Liver (tissue), 9 donors: Measurements from ENCODE around the gene FAM78A. TPM values are rescaled to one million over a fixed set of nuclear protein-coding genes. Genes with fewer than 3 reads are reported as not detected.

Experiments used
- DNase-seq: peaks from one replicate; pipeline ENCODE4 v3.0.0-alpha.2; 2017; ENCODE audit warnings: low spot score
- H3K27ac ChIP-seq, 2 donors: one replicate each; pipeline ENCODE4 v1.7.0; 2013; ENCODE audit warnings: inconsistent platforms in 2 of 2, low read length in 2 of 2, control low read depth in 1 of 2, low read depth in 1 of 2, mild to moderate bottlenecking in 1 of 2
- H3K27me3 ChIP-seq, 4 donors: one replicate each; pipeline versions ENCODE4 v1.6.1 to v1.7.0; 2013; ENCODE audit warnings: low read length in 3 of 4, inconsistent platforms in 1 of 4, mild to moderate bottlenecking in 1 of 4, moderate library complexity in 1 of 4; ENCODE audit not compliant: control insufficient read depth in 4 of 4, insufficient read depth in 4 of 4
- H3K36me3 ChIP-seq, 4 donors: one replicate each; pipeline versions ENCODE4 v1.6.1 to v1.7.0; 2013; ENCODE audit warnings: low read length in 3 of 4, mild to moderate bottlenecking in 3 of 4, low read depth in 1 of 4, moderate library complexity in 1 of 4; ENCODE audit not compliant: control insufficient read depth in 4 of 4, insufficient read depth in 3 of 4
- H3K4me1 ChIP-seq, 4 donors: one replicate each; pipeline versions ENCODE4 v1.6.1 to v1.7.0; 2013; ENCODE audit warnings: low read length in 3 of 4, mild to moderate bottlenecking in 3 of 4, moderate library complexity in 1 of 4; ENCODE audit not compliant: control insufficient read depth in 4 of 4, insufficient read depth in 4 of 4
- H3K4me3 ChIP-seq, 3 donors: one replicate each; pipeline versions ENCODE4 v1.6.1 to v1.7.0; 2013; ENCODE audit warnings: low read length in 3 of 3, control low read depth in 1 of 3, low read depth in 1 of 3, mild to moderate bottlenecking in 1 of 3
- H3K9ac ChIP-seq, 2 donors: one replicate each; pipeline ENCODE4 v1.7.0; 2013; ENCODE audit warnings: low read length in 2 of 2, mild to moderate bottlenecking in 2 of 2, moderate library complexity in 2 of 2, control low read depth in 1 of 2, low read depth in 1 of 2
- H3K9me3 ChIP-seq, 4 donors: one replicate each; pipeline versions ENCODE4 v1.6.1 to v1.7.0; 2013; ENCODE audit warnings: low read length in 3 of 4; ENCODE audit not compliant: control insufficient read depth in 4 of 4
- EGR1 ChIP-seq, 2 donors: IDR thresholded peaks; 2 replicates each; pipeline ENCODE4 v1.6.1; 2016 to 2018; ENCODE audit warnings: antibody characterized with exemption in 2 of 2, low read depth in 2 of 2
- FOXA1 ChIP-seq: IDR thresholded peaks from 2 replicates; pipeline ENCODE4 v1.6.1; 2016; ENCODE audit warnings: antibody characterized with exemption
- FOXA2 ChIP-seq: IDR thresholded peaks from 2 replicates; pipeline ENCODE4 v1.6.1; 2016; ENCODE audit warnings: antibody characterized with exemption
- GABPA ChIP-seq, 2 donors: IDR thresholded peaks in 1 of 2; conservative IDR thresholded peaks in 1 of 2; 2 replicates each; pipeline ENCODE4 v1.6.1; 2016; ENCODE audit warnings: antibody characterized with exemption in 2 of 2, mild to moderate bottlenecking in 1 of 2, moderate library complexity in 1 of 2
- HNF4A ChIP-seq, 2 donors: conservative IDR thresholded peaks; 2 replicates each; pipeline ENCODE4 v1.6.1; 2016; ENCODE audit warnings: antibody characterized with exemption in 2 of 2, mild to moderate bottlenecking in 2 of 2
- HNF4G ChIP-seq: IDR thresholded peaks from 2 replicates; pipeline ENCODE4 v1.6.1; 2016; ENCODE audit warnings: antibody characterized with exemption
- JUND ChIP-seq, 2 donors: IDR thresholded peaks; 2 replicates each; pipeline ENCODE4 v1.6.1; 2016; ENCODE audit warnings: antibody characterized with exemption in 2 of 2
- NR2F2 ChIP-seq: IDR thresholded peaks from 2 replicates; pipeline ENCODE4 v1.6.1; 2016; ENCODE audit warnings: antibody characterized with exemption
- RAD21 ChIP-seq, 2 donors: IDR thresholded peaks; 2 replicates each; pipeline ENCODE4 v1.6.1; 2016; ENCODE audit warnings: antibody characterized with exemption in 2 of 2, mild to moderate bottlenecking in 2 of 2
- RXRA ChIP-seq, 2 donors: IDR thresholded peaks; 2 replicates each; pipeline ENCODE4 v1.6.1; 2017 to 2018; ENCODE audit warnings: antibody characterized with exemption in 2 of 2, mild to moderate bottlenecking in 1 of 2
- SP1 ChIP-seq: IDR thresholded peaks from 2 replicates; pipeline ENCODE4 v1.6.1; 2018; ENCODE audit warnings: antibody characterized with exemption, mild to moderate bottlenecking
- TAF1 ChIP-seq: conservative IDR thresholded peaks from 2 replicates; pipeline ENCODE4 v1.6.1; 2016; ENCODE audit warnings: antibody characterized with exemption, mild to moderate bottlenecking
- YY1 ChIP-seq: IDR thresholded peaks from 2 replicates; pipeline ENCODE4 v1.6.1; 2016; ENCODE audit warnings: antibody characterized with exemption, mild to moderate bottlenecking
- WGBS: extraction: QIAGEN DNeasy Blood & Tissue Kit; methylation state at CpG from one replicate; pipeline ENCODE4 v1.1.7; 2013; 5-methylcytosine and 5-hydroxymethylcytosine counted together
- polyA plus RNA-seq, 2 donors: library from polyadenylated mRNA; stranded (reverse) in 1 of 2; unstranded in 1 of 2; fragments of 200-250 nt in 1 of 2; fragments of >200 nt in 1 of 2; fragmentation: Nextera tagmentation in 1 of 2; extraction: Ambion mirVana in 1 of 2; gene quantifications; one replicate each; pipeline versions ENCODE4 v1.2.1 to v1.2.3, GENCODE V29; 2013 to 2015
- total RNA-seq, 2 donors: library from RNA; depleted of rRNA; stranded (reverse); fragments of >200 nt; gene quantifications; one replicate each; pipeline ENCODE4 v1.2.3, GENCODE V29; 2014
- TF ChIP-seq, protein P1 (sequence below): IDR thresholded peaks from 2 replicates; pipeline ENCODE4 v1.6.1; 2016; ENCODE audit warnings: antibody characterized with exemption
- TF ChIP-seq, protein P2 (sequence below): fragments of 150-350 bp; IDR thresholded peaks from 2 replicates; pipeline ENCODE4 v1.5.1; 2017; ENCODE audit warnings: improper control_type of control experiment, low read depth, low read length; ENCODE audit not compliant: missing input control
- TF ChIP-seq, protein P3 (sequence below): IDR thresholded peaks from 2 replicates; pipeline ENCODE4 v1.6.1; 2016; ENCODE audit warnings: antibody characterized with exemption
- TF ChIP-seq, protein P4 (sequence below): IDR thresholded peaks from 2 replicates; pipeline ENCODE4 v1.6.1; 2016; ENCODE audit warnings: antibody characterized with exemption, mild to moderate bottlenecking
- TF ChIP-seq, protein P5 (sequence below): IDR thresholded peaks from 2 replicates; pipeline ENCODE4 v1.6.1; 2016; ENCODE audit warnings: antibody characterized with exemption
- donor health status: healthy.
- donor health status: healthy.
- donor health status: healthy.
- donor health status: healthy.
- donor health status: healthy.

FAM78A gene
- total and polyA plus RNA-seq, 4 donors = 0.25 to 6.6 (median 1.7) TPM

DNA sequence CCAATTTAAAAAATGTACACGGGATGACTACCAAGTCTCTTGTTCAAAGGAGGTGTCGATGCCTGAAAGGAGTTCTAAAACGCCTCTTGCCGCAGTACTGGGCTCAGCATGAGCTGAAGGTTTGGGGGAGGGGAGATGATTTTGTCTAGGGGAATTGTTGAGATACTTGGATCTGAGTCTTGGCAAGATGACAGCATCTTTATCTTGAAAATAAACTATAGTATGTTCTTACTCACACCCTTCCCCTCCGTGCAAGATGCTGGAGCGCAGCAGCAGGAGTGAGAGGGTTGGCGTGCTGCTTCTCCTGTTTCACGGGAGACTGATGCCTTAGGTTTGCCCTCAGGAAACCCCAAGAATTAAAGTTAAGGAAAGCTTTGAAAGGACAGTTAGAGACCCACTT, 47.3 kb downstream of the FAM78A start:
- WGBS = 94% methylated on average over 8 of the region's 8 CpGs
- H3K27ac ChIP-seq = no peak overlapping the region
- no peak for DNase-seq
- peaks cover 10 to 54% (median 23%) of the 10 kb centered on the region in 4 donors for H3K36me3 ChIP-seq
- H3K4me3 ChIP-seq = no peak overlapping the region
- peaks cover 0 to 10% (median 9%) of the 10 kb centered on the region in 4 donors for H3K4me1 ChIP-seq
- no peak overlapping the region for H3K9ac ChIP-seq
- TF ChIP-seq, protein P1, sequence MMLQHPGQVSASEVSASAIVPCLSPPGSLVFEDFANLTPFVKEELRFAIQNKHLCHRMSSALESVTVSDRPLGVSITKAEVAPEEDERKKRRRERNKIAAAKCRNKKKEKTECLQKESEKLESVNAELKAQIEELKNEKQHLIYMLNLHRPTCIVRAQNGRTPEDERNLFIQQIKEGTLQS = no peak
- TF ChIP-seq HNF4A (conservative IDR thresholded peaks at IDR 0.05) = no peak
- TF ChIP-seq, protein P2, sequence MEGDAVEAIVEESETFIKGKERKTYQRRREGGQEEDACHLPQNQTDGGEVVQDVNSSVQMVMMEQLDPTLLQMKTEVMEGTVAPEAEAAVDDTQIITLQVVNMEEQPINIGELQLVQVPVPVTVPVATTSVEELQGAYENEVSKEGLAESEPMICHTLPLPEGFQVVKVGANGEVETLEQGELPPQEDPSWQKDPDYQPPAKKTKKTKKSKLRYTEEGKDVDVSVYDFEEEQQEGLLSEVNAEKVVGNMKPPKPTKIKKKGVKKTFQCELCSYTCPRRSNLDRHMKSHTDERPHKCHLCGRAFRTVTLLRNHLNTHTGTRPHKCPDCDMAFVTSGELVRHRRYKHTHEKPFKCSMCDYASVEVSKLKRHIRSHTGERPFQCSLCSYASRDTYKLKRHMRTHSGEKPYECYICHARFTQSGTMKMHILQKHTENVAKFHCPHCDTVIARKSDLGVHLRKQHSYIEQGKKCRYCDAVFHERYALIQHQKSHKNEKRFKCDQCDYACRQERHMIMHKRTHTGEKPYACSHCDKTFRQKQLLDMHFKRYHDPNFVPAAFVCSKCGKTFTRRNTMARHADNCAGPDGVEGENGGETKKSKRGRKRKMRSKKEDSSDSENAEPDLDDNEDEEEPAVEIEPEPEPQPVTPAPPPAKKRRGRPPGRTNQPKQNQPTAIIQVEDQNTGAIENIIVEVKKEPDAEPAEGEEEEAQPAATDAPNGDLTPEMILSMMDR = no peak
- no peak for TF ChIP-seq RAD21 (IDR thresholded peaks at IDR 0.05)
- no peak for TF ChIP-seq NR2F2
- no peaks in the 10 kb centered on the region for H3K27me3 ChIP-seq
- H3K9me3 ChIP-seq = no peaks in the 10 kb centered on the region

DNA sequence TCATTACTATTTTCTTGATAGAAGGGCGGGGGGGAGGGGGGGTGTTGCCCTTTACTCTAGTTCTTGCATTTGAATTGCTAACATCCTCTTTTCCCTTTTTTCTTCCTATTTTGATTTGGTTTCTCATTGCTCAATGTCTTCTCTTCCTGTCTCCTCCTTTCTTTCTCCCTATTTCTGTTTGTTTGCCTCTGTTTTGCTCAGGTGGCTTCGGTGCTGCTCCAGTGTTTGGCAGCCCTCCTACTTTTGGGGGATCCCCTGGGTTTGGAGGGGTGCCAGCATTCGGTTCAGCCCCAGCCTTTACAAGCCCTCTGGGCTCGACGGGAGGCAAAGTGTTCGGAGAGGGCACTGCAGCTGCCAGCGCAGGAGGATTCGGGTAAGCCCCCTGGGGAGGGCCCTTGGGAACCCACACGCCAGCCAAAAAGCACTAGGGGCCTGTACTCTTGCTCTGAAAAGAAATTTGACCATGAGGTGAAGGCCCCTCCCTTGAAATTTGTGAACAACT, 48.3 kb downstream of the FAM78A start:
- no peak for TF ChIP-seq EGR1 (IDR thresholded peaks at IDR 0.05; ENCODE audit: low read depth in 2 of 2)
- TF ChIP-seq JUND (IDR thresholded peaks at IDR 0.05) = no peak
- TF ChIP-seq, protein P2 = no peak
- TF ChIP-seq FOXA2 = no peak
- TF ChIP-seq, protein P3, sequence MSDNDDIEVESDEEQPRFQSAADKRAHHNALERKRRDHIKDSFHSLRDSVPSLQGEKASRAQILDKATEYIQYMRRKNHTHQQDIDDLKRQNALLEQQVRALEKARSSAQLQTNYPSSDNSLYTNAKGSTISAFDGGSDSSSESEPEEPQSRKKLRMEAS = no peak
- TF ChIP-seq, protein P4, sequence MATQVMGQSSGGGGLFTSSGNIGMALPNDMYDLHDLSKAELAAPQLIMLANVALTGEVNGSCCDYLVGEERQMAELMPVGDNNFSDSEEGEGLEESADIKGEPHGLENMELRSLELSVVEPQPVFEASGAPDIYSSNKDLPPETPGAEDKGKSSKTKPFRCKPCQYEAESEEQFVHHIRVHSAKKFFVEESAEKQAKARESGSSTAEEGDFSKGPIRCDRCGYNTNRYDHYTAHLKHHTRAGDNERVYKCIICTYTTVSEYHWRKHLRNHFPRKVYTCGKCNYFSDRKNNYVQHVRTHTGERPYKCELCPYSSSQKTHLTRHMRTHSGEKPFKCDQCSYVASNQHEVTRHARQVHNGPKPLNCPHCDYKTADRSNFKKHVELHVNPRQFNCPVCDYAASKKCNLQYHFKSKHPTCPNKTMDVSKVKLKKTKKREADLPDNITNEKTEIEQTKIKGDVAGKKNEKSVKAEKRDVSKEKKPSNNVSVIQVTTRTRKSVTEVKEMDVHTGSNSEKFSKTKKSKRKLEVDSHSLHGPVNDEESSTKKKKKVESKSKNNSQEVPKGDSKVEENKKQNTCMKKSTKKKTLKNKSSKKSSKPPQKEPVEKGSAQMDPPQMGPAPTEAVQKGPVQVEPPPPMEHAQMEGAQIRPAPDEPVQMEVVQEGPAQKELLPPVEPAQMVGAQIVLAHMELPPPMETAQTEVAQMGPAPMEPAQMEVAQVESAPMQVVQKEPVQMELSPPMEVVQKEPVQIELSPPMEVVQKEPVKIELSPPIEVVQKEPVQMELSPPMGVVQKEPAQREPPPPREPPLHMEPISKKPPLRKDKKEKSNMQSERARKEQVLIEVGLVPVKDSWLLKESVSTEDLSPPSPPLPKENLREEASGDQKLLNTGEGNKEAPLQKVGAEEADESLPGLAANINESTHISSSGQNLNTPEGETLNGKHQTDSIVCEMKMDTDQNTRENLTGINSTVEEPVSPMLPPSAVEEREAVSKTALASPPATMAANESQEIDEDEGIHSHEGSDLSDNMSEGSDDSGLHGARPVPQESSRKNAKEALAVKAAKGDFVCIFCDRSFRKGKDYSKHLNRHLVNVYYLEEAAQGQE = no peak
- no peak for TF ChIP-seq HNF4A (conservative IDR thresholded peaks at IDR 0.05)
- TF ChIP-seq GABPA (IDR thresholded peaks at IDR 0.05 in 1 of 2, conservative IDR thresholded peaks at IDR 0.05 in 1 of 2) = no peak
- TF ChIP-seq, protein P5, sequence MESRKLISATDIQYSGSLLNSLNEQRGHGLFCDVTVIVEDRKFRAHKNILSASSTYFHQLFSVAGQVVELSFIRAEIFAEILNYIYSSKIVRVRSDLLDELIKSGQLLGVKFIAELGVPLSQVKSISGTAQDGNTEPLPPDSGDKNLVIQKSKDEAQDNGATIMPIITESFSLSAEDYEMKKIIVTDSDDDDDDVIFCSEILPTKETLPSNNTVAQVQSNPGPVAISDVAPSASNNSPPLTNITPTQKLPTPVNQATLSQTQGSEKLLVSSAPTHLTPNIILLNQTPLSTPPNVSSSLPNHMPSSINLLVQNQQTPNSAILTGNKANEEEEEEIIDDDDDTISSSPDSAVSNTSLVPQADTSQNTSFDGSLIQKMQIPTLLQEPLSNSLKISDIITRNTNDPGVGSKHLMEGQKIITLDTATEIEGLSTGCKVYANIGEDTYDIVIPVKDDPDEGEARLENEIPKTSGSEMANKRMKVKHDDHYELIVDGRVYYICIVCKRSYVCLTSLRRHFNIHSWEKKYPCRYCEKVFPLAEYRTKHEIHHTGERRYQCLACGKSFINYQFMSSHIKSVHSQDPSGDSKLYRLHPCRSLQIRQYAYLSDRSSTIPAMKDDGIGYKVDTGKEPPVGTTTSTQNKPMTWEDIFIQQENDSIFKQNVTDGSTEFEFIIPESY = no peak
- no peak for TF ChIP-seq SP1
- no peak for TF ChIP-seq YY1
- no peak for TF ChIP-seq RXRA (IDR thresholded peaks at IDR 0.05)
- TF ChIP-seq NR2F2 = no peak
- TF ChIP-seq FOXA1 = no peak
- TF ChIP-seq, protein P1 = no peak
- TF ChIP-seq RAD21 (IDR thresholded peaks at IDR 0.05) = no peak
- no peak for TF ChIP-seq TAF1
- no peak for TF ChIP-seq HNF4G
- H3K4me3 ChIP-seq = peak overlapping the region in 1 of 3 donors; percentile 2
- H3K9me3 ChIP-seq = no peaks in the 10 kb centered on the region
- H3K27ac ChIP-seq = no peak overlapping the region
- peaks cover 5 to 45% (median 14%) of the 10 kb centered on the region in 4 donors for H3K36me3 ChIP-seq
- no peak overlapping the region for H3K9ac ChIP-seq
- WGBS = 82% methylated on average over 9 of the region's 9 CpGs
- H3K4me1 ChIP-seq = peaks cover 0 to 10% (median 9%) of the 10 kb centered on the region in 4 donors
- no peak for DNase-seq
- H3K27me3 ChIP-seq = no peaks in the 10 kb centered on the region
